HFFc6 (cell line): Measurements from ENCODE around the gene CAMK1G. TPM values are rescaled to one million over a fixed set of nuclear protein-coding genes. Genes with fewer than 3 reads are reported as not detected.

Experiments used
- DNase-seq: peaks from one replicate; pipeline ENCODE4 v3.0.0-alpha.2; 2018
- H3K27ac Mint-ChIP-seq: 2 replicates; pipeline ENCODE4 v1.8.0; 2020; ENCODE audit warnings: mild to moderate bottlenecking, mixed read lengths
- H3K27me3 Mint-ChIP-seq: 2 replicates; pipeline ENCODE4 v1.8.0; 2021; ENCODE audit warnings: mild to moderate bottlenecking, moderate library complexity, mixed read lengths; ENCODE audit not compliant: insufficient read depth
- H3K36me3 Mint-ChIP-seq: 2 replicates; pipeline ENCODE4 v1.8.0; 2021; ENCODE audit warnings: low read depth, mixed read lengths
- H3K4me1 Mint-ChIP-seq: 2 replicates; pipeline ENCODE4 v1.8.0; 2020; ENCODE audit warnings: low read depth, mixed read lengths
- H3K4me3 Mint-ChIP-seq: 2 replicates; pipeline ENCODE4 v1.8.0; 2020; ENCODE audit warnings: mild to moderate bottlenecking, moderate library complexity, mixed read lengths
- H3K9me3 Mint-ChIP-seq: 2 replicates; pipeline ENCODE4 v1.8.0; 2020; ENCODE audit warnings: mild to moderate bottlenecking, mixed read lengths
- total RNA-seq, 6 experiments: library from RNA; stranded (reverse); fragmentation: NEBNext Ultra II Directional; extraction: Animal tissue kit (Norgen Biotek cat#: 25700); gene quantifications; 2 replicates in 1 of 6; 3 replicates in 5 of 6; pipeline ENCODE4 v1.2.3, GENCODE V29; 2021
- TF ChIP-seq, protein P1 (sequence below): fragments of 200-600 bp; sonication (generic); IDR thresholded peaks from 2 replicates; pipeline ENCODE4 v1.5.0; 2021; ENCODE audit warnings: antibody characterized with exemption, mild to moderate bottlenecking

CAMK1G gene
- total RNA-seq, 6 experiments from 2014 or later = 4.9 to 8.0 (median 5.9) TPM

DNA sequence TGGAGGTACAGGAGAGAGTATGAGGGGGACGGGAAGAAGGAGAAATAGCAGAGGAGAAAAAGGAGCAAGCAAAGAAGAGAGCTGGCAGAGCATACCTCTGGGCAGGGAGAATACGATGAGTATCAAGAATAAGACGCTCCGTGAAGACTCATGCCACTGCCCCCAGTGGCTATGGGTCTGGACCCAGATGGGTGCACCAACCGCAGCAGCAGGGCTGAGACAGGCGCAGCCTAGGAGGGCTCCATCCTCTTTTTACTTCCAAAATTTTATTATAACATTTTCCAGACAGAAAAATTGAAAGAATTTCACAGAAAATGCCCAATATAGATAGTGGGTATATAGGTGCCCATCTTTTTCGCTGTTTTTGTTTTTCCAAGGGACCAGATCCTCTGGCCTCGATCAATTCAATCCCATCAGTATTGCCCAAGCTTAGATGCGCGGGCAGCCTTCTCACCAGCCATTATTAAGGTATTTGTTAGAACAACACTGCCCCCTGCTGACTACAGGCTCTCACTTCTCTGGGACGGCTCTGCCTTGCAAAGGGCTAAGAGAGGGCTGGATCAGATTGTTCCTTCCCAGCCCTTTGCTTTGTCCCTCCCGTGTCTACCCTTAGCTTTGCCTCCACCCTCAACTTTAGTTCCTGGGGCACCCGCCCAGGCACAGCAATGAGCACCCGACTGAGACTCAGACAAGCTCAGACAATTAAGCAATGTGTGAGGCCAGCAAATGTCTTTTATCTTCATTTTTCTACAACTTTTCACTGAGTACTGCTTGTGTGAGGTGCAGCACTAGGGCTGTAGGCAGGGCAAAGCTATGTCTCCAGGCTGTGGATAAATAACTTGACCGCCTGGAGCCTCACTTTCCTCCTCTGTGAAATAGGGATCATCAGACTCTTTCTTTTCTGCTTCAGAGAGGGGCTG is 17.5 kb upstream of the CAMK1G start:
- TF ChIP-seq, protein P1, sequence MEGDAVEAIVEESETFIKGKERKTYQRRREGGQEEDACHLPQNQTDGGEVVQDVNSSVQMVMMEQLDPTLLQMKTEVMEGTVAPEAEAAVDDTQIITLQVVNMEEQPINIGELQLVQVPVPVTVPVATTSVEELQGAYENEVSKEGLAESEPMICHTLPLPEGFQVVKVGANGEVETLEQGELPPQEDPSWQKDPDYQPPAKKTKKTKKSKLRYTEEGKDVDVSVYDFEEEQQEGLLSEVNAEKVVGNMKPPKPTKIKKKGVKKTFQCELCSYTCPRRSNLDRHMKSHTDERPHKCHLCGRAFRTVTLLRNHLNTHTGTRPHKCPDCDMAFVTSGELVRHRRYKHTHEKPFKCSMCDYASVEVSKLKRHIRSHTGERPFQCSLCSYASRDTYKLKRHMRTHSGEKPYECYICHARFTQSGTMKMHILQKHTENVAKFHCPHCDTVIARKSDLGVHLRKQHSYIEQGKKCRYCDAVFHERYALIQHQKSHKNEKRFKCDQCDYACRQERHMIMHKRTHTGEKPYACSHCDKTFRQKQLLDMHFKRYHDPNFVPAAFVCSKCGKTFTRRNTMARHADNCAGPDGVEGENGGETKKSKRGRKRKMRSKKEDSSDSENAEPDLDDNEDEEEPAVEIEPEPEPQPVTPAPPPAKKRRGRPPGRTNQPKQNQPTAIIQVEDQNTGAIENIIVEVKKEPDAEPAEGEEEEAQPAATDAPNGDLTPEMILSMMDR = peak; percentile 93
- H3K4me3 Mint-ChIP-seq = no peak overlapping the region
- H3K27me3 Mint-ChIP-seq = peaks cover 14% of the 10 kb centered on the region

DNA sequence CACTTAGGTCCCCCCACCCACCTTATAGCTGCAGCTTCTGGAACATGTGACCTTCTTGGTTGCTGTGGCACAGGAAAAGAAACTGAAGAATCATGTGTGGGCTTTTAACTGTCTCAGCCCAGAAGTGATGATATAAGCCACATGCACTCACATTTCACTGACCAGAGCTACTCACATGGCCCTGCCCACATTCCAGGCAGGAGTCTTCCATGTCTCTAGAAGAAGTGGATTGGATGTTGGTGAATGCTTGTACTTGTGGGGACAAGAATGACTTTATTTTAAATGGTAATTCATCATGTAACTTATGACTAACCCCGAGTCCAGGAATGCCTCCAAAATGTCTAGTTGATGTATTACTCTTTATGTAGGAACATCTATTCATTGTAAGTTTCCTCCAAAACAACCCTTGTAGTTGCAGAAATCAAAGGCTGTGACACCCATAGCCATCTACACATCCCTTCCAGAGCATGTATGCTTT is 15.8 kb upstream of the CAMK1G start:
- H3K27ac Mint-ChIP-seq = peak overlapping the region; percentile 74
- H3K9me3 Mint-ChIP-seq = no peaks in the 10 kb centered on the region
- DNase-seq = peak; percentile 91
- H3K36me3 Mint-ChIP-seq = no peaks in the 10 kb centered on the region
- peak overlapping the region; percentile 48 for H3K4me3 Mint-ChIP-seq
- TF ChIP-seq, protein P1 = no peak
- H3K27me3 Mint-ChIP-seq = peaks cover 18% of the 10 kb centered on the region
- H3K4me1 Mint-ChIP-seq = peaks cover 48% of the 10 kb centered on the region

More for the DNA sequence above, 17.5 kb upstream of the CAMK1G start:
- no peak overlapping the region for H3K27ac Mint-ChIP-seq
- peak; percentile 79 for DNase-seq
- H3K9me3 Mint-ChIP-seq = no peaks in the 10 kb centered on the region
- peaks cover 48% of the 10 kb centered on the region for H3K4me1 Mint-ChIP-seq
- H3K36me3 Mint-ChIP-seq = no peaks in the 10 kb centered on the region

DNA sequence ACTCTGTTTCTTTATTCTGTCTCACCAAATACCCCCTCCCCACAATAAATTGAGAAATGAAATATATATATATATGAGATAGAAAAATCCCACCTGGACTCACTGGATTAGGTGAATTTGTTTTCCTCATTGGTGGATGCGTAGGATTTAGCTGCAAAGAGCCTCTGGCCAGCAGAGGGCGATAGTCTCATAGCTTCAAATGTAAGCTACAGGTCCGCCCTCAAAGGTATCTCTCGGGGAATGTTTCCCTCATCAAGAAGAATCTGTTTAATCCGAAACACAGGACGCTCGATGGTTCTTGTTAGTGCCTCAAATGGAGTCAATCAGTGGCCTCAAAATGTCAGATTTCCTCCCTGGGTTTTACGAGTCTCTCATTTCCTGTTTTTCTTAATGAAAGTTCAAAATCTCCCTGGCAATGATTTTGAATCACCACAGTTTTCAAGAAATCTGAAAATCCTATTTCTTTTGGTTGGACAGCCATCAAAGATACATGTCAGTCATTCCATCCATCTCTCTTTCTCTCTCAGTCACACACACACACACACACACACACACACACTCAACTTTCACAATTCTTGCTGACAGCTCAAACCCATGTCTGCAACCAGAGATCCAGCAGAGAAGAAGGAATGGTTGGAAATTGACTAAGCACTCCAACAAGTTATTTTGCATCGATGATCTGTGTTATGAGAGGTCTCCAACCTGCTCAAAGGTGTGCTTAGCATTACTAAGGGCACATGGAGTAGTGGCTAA is 13.9 kb upstream of the CAMK1G start:
- Mint-ChIP-seq H3K36me3 (no peaks in the 10 kb centered on the region), H3K4me3 (peak overlapping the region; percentile 52), H3K27me3 (peaks cover 17% of the 10 kb centered on the region), H3K4me1 (peaks cover 50% of the 10 kb centered on the region), H3K9me3 (no peaks in the 10 kb centered on the region), H3K27ac (no peak overlapping the region)
- peak; percentile 59 for DNase-seq
- TF ChIP-seq, protein P1 = peak; percentile 95

DNA sequence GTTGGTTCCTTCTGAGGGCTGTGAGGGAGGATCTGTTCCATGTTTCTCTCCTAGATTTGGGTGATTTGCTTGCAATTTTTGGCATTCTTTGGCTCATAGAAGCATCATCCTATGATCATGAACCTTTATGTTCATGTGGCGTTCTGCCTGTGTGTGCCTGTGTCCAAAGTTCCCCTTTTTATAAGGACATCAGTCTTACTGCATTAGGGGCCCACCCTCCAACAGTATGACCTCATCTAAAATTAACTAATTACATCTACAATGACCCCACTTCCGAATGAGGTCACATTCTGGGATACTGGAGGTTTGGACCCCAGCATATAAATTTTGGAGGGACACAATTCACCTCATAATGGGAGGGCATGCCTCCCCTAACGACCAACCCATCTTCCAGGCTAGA is 12.8 kb upstream of the CAMK1G start:
- no peaks in the 10 kb centered on the region for H3K36me3 Mint-ChIP-seq
- H3K4me1 Mint-ChIP-seq = peaks cover 46% of the 10 kb centered on the region
- H3K27me3 Mint-ChIP-seq = peaks cover 17% of the 10 kb centered on the region
- TF ChIP-seq, protein P1 = no peak
- H3K27ac Mint-ChIP-seq = no peak overlapping the region
- H3K9me3 Mint-ChIP-seq = no peaks in the 10 kb centered on the region
- H3K4me3 Mint-ChIP-seq = no peak overlapping the region
- DNase-seq = no peak

DNA sequence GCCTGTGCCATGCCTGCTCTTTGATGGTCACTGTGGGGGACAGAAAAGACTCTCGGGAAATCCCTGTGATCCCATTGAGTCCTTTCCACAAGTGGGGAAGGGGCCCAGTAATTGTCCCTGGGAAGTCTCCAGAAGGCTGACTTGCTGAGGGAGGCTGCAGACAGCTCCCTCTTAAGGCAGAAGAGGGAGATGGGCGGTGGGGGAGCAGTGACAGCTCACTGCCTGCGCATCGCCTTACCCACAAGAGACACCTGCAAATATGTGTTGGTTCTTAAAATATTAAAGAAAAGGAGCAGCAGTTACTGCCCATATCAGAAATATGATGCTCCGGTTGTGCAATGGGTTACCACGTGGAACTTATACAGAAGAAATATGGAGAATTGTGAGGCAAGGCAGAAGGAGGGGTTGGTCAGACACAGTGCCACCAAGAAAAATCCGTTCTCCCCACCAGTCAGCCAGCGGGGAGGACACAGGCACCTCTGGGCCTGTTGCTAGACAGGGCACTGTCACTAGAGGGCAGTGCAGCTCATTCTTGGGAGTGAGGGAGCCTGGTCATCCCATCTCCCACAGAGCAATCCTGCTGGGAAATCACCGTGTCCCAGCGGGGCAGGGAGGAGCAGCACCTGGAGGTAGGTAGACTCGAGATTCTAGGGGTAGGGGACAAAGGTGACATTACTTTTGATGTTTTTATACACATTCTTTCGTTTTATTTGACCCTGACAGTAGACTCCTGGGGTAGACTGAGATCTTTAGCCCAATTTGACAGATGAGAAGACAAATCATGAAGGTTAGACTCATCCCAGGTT is 6.9 kb upstream of the CAMK1G start:
- peak; percentile 74 for DNase-seq
- no peaks in the 10 kb centered on the region for H3K36me3 Mint-ChIP-seq
- peaks cover 2% of the 10 kb centered on the region for H3K27me3 Mint-ChIP-seq
- peaks cover 6% of the 10 kb centered on the region for H3K4me1 Mint-ChIP-seq
- H3K9me3 Mint-ChIP-seq = no peaks in the 10 kb centered on the region
- H3K4me3 Mint-ChIP-seq = peak overlapping the region; percentile 69
- H3K27ac Mint-ChIP-seq = peak overlapping the region; percentile 87
- TF ChIP-seq, protein P1 = peak; percentile 96
